ENCODE measurements around the gene RERG.

- TF ChIP-seq, protein P1, sequence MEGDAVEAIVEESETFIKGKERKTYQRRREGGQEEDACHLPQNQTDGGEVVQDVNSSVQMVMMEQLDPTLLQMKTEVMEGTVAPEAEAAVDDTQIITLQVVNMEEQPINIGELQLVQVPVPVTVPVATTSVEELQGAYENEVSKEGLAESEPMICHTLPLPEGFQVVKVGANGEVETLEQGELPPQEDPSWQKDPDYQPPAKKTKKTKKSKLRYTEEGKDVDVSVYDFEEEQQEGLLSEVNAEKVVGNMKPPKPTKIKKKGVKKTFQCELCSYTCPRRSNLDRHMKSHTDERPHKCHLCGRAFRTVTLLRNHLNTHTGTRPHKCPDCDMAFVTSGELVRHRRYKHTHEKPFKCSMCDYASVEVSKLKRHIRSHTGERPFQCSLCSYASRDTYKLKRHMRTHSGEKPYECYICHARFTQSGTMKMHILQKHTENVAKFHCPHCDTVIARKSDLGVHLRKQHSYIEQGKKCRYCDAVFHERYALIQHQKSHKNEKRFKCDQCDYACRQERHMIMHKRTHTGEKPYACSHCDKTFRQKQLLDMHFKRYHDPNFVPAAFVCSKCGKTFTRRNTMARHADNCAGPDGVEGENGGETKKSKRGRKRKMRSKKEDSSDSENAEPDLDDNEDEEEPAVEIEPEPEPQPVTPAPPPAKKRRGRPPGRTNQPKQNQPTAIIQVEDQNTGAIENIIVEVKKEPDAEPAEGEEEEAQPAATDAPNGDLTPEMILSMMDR (IDR thresholded peaks at IDR 0.05), result peak; percentile 49 to 62 (median 50)
- no peak for TF ChIP-seq POLR2A (IDR thresholded peaks at IDR 0.05)
These were observed 69.8 kb downstream of the RERG start for GRCh38 chr12:15151161-15152091.

All from right lobe of liver (tissue), 4 donors.